Ishikawa (cell line): Measurements from ENCODE around the gene TBC1D12.

Experiments
- CEBPB ChIP-seq: IDR thresholded peaks from 2 replicates; pipeline ENCODE4 v1.6.1; 2012
- CREB1 ChIP-seq: IDR thresholded peaks from 2 replicates; pipeline ENCODE4 v1.6.1; 2012; ENCODE audit warnings: low read depth
- EGR1 ChIP-seq: IDR thresholded peaks from 2 replicates; pipeline ENCODE4 v1.6.1; 2012
- EP300 ChIP-seq: IDR thresholded peaks from 2 replicates; pipeline ENCODE4 v1.6.1; 2012; ENCODE audit warnings: borderline replicate concordance
- FOXM1 ChIP-seq: IDR thresholded peaks from 2 replicates; pipeline ENCODE4 v1.6.1; 2012; ENCODE audit warnings: low read depth, borderline replicate concordance
- MAX ChIP-seq: IDR thresholded peaks from 2 replicates; pipeline ENCODE4 v1.6.1; 2012
- NFIC ChIP-seq: IDR thresholded peaks from 2 replicates; pipeline ENCODE4 v1.6.1; 2012
- RAD21 ChIP-seq: IDR thresholded peaks from 2 replicates; pipeline ENCODE4 v1.6.1; 2012; ENCODE audit warnings: low read depth
- REST ChIP-seq: IDR thresholded peaks from 2 replicates; pipeline ENCODE4 v1.6.1; 2012; ENCODE audit warnings: low read depth, mild to moderate bottlenecking
- TAF1 ChIP-seq: IDR thresholded peaks from 2 replicates; pipeline ENCODE4 v1.6.1; 2012; ENCODE audit warnings: low read depth, mild to moderate bottlenecking
- TCF12 ChIP-seq: IDR thresholded peaks from 2 replicates; pipeline ENCODE4 v1.6.1; 2012; ENCODE audit warnings: low read depth
- TEAD4 ChIP-seq: IDR thresholded peaks from 2 replicates; pipeline ENCODE4 v1.6.1; 2012
- YY1 ChIP-seq: IDR thresholded peaks from 2 replicates; pipeline ENCODE4 v1.6.1; 2012; ENCODE audit warnings: low read depth
- ZBTB7A ChIP-seq: IDR thresholded peaks from 2 replicates; pipeline ENCODE4 v1.6.1; 2012; ENCODE audit warnings: low read depth

The TBC1D12 gene

GRCh38 chr10:94416896-94417295 lies 14.6 kb downstream of the TBC1D12 start:
- no peak for TF ChIP-seq FOXM1
- TF ChIP-seq TEAD4, result peak; percentile 31; the same call in 1 of the 2 replicates

GRCh38 chr10:94417321-94417720 lies 15.0 kb downstream of the TBC1D12 start:
- no peak for TF ChIP-seq TCF12
- TF ChIP-seq EGR1, result no peak
- no peak for TF ChIP-seq RAD21
- no peak for TF ChIP-seq CREB1
- no peak for TF ChIP-seq TAF1
- TF ChIP-seq NFIC, result no peak

- TF ChIP-seq ZBTB7A (no peak), YY1 (no peak), RAD21 (no peak), CEBPB (peak; percentile 83), TCF12 (no peak)
These were observed 18.2 kb downstream of the TBC1D12 start for GRCh38 chr10:94420516-94420915.

- TF ChIP-seq EGR1, result no peak
- TF ChIP-seq CREB1, result no peak
- TF ChIP-seq NFIC, result no peak
- TF ChIP-seq EP300, result no peak
- no peak for TF ChIP-seq MAX
- no peak for TF ChIP-seq RAD21
- TF ChIP-seq REST, result no peak
- no peak for TF ChIP-seq TCF12
- TF ChIP-seq ZBTB7A, result no peak
These were observed 18.7 kb downstream of the TBC1D12 start for GRCh38 chr10:94420998-94421528.

- TF ChIP-seq EP300 (no peak), YY1 (no peak), TCF12 (no peak), RAD21 (no peak), CEBPB (no peak), REST (no peak), FOXM1 (no peak), MAX (no peak)
These were observed 21.3 kb downstream of the TBC1D12 start for GRCh38 chr10:94423627-94424026.

GRCh38 chr10:94424714-94425337 lies 22.5 kb downstream of the TBC1D12 start:
- TF ChIP-seq FOXM1 (peak; percentile 50; the same call in 1 of the 2 replicates), NFIC (peak; percentile 61), REST (no peak), RAD21 (no peak), TCF12 (peak; percentile 73), EP300 (peak; percentile 64), MAX (0 out of 2 replicates have a peak, but pooled peaks have one; percentile 22), TEAD4 (peak; percentile 53; the same call in 1 of the 2 replicates)
